Brain microvascular endothelial cell (primary cell): ENCODE data around the gene HK1.
"Not testable (repeated sequence)": the region's sequence is repeated elsewhere in the genome, so short reads cannot be mapped to it uniquely, and the experiment has no call there.

Experiments used
- DNase-seq: peaks from one replicate; pipeline ENCODE4 v3.0.0-alpha.2; 2020
- H3K27ac ChIP-seq: fragments of 250-450 bp; sonication (Bioruptor Pico); 2 replicates; pipeline ENCODE4 v1.5.1; 2020; ENCODE audit warnings: mild to moderate bottlenecking, moderate library complexity
- H3K27me3 ChIP-seq: fragments of 250-450 bp; sonication (Bioruptor Pico); replicated peaks from 2 replicates; pipeline ENCODE4 v1.5.1; 2020; ENCODE audit warnings: mild to moderate bottlenecking
- H3K36me3 ChIP-seq: fragments of 250-450 bp; sonication (Bioruptor Pico); replicated peaks from 2 replicates; pipeline ENCODE4 v1.5.1; 2020; ENCODE audit warnings: mild to moderate bottlenecking
- H3K4me3 ChIP-seq: 2 replicates; pipeline ENCODE4 v1.5.1; 2011; ENCODE audit warnings: low read depth, mild to moderate bottlenecking, control low read depth, low read length, moderate library complexity
- CTCF ChIP-seq: IDR thresholded peaks from 2 replicates; pipeline ENCODE4 v1.5.1; 2011; ENCODE audit warnings: low read depth, mild to moderate bottlenecking, moderate library complexity, low read length, control low read depth, inconsistent platforms; ENCODE audit errors: missing control alignments
- in situ Hi-C: cut with HindIII; loops from 2 replicates; pipeline ENCODE4 v1.10.0; 2017; ENCODE audit warnings: low sequenced_read_pairs, low pct_ligation_motif_present

Gene HK1

DNA sequence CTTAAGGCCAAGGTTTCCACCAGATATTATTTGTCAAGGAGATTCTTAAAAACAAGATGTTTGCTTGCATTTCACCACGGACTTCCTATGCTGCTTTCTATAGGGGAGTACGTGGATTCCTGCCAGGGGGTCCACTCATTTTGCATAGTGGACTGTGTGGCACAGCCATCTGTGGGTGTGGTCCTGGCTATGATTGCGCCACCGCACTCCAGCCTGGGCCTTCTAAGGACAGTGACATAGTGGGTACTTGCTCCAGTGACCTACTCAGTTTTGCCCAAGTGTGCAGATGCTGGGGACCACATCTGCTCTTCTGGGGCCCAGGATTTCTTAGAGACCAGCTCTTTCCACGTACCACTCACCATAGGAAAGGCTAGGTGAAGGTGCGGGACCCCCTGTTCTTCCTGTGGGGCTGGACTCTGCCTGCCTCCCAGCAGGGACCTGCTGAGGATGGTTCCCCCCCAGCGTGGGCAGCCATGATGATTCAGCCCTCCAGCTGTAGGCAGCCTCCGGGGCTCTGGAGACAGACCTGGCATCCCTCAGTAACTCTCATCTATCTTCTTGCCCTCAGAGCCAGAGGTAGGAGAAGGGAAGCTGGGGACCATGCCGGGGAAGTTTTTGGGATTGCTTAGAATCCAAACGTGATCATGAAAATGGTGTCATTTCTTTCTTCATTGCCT lies 42.9 kb downstream of the HK1 start:
- in situ Hi-C loops: no loop called here
- H3K27ac ChIP-seq: no peak overlapping the region

DNA sequence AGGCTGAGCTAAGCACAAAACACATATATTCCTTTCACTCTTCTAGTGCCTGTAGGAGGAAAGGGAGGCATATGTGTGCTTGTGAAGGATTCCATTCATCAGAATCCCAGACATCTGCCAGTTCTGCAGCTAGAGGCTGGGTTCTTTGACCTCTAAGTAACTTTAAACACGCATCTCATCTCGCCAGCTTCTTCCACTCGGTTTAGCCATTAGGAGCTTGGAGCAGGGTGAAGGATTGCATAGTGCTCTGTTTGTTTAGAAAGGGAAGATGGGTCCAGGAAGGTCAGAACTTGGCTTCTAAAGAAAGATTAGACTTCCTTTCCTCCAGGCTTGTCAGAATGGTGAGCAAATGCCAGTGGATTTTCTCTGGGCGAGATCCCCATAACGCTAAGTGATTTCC lies 43.6 kb downstream of the HK1 start:
- Histone ChIP-seq H3K4me3 (no peak overlapping the region), H3K27me3 (no peaks in the 10 kb centered on the region), H3K27ac (no peak overlapping the region), H3K36me3 (no peaks in the 10 kb centered on the region)
- in situ Hi-C loops: no loop called here
- TF ChIP-seq CTCF: no peak
- DNase-seq: peak; percentile 25

More for the DNA sequence above, 42.9 kb downstream of the HK1 start:
- TF ChIP-seq CTCF: no peak
- Histone ChIP-seq H3K4me3 (no peak overlapping the region), H3K36me3 (no peaks in the 10 kb centered on the region), H3K27me3 (no peaks in the 10 kb centered on the region)
- no peak for DNase-seq

DNA sequence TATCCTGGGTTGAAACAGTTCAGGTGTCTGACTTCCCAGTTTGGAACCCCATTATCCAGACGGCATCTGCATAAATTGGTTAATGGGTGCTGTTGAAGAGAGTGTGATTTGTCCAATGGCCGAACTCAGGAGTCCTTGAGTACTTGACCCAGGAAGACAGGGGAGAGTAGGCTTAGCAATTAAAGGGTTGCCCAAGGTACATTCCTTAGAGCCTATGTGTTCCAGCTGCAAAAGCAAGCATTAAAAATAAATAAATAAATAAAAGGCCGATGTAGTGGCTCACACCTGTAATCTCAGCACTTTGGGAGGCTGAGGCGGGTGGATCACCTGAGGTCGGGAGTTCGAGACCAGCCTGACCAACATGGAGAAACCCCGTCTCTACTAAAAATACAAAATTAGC lies 44.0 kb downstream of the HK1 start:
- not testable (repeated sequence) for DNase-seq

DNA sequence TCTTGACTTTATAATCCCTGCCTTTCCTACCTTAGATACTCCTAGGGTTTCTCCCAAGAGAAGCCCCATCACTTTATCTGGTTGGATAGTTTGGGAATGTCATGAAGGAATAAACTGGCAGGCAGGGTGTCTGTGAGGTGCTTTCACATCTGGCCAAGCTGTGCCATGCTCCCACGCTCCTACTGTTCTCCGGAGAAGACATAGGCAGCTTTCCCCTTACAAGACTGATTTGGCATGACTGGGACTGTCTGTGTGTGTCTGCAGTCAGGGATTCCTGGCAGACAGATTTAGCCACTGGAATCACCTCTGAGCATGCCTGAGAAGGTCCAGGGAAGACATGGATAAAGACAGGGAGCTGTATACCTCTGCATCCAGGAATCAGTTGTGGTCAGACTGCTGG lies 45.3 kb downstream of the HK1 start:
- Histone ChIP-seq H3K36me3 (no peaks in the 10 kb centered on the region), H3K27ac (no peak overlapping the region), H3K4me3 (no peak overlapping the region), H3K27me3 (no peaks in the 10 kb centered on the region)
- TF ChIP-seq CTCF: no peak
- in situ Hi-C loops: no loop called here
- no peak for DNase-seq

More for the DNA sequence above, 44.0 kb downstream of the HK1 start:
- in situ Hi-C loops, H3K4me3 ChIP-seq, H3K27ac ChIP-seq, H3K36me3 ChIP-seq, H3K27me3 ChIP-seq: not testable (repeated sequence)

DNA sequence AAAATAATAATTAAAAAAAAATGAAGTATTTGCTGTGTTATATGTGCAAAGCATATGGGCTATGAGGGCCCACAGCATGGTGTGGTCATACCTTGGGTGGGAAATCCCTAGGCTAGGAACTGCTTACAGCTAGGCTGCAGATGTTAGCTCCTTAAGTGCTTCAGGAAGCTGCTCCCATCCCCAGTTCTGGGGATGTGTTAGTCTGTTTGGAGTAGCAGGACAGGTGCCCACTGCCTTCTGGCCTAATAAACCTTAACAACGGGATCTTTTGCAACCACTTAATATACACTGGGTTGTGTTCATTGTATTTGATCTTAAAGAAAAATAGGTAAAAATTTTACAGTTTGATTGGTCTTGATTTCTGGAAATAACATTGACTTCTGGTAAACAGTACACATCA lies 46.3 kb downstream of the HK1 start:
- Histone ChIP-seq H3K27ac (no peak overlapping the region), H3K27me3 (no peaks in the 10 kb centered on the region), H3K4me3 (no peak overlapping the region), H3K36me3 (no peaks in the 10 kb centered on the region)
- in situ Hi-C loops: no loop called here
- TF ChIP-seq CTCF: no peak
- DNase-seq: no peak

- peak overlapping the region; percentile 1 for H3K27ac ChIP-seq
- in situ Hi-C loops: not testable (repeated sequence)
These were observed 47.6 kb downstream of the HK1 start for GRCh38 chr10:69325637-69326523.

More at GRCh38 chr10:69325637-69326523, 47.6 kb downstream of the HK1 start:
- TF ChIP-seq CTCF: peak; percentile 35
- not testable (repeated sequence) for H3K36me3 ChIP-seq, H3K27me3 ChIP-seq, H3K4me3 ChIP-seq
- peak; percentile 40 for DNase-seq
